GM13977 (cell line): ENCODE data around the gene FAXDC2.

Experiments
- DNase-seq: peaks from one replicate; pipeline ENCODE4 v3.0.0; 2012; ENCODE audit warnings: low spot score
- in situ Hi-C: fragments of 300-500 bp; cut with MboI; formaldehyde crosslinking; loops from one replicate; pipeline ENCODE4 v1.12.0; 2022; ENCODE audit warnings: low sequenced_read_pairs, low pct_unique_long_range_greater_than_20kb, mixed read lengths, inconsistent platforms; ENCODE audit not compliant: unreplicated experiment
- TF ChIP-seq, protein P1 (sequence below): IDR thresholded peaks from 2 replicates; pipeline ENCODE4 v1.5.1; 2012; ENCODE audit warnings: mild to moderate bottlenecking, control low read depth; ENCODE audit not compliant: insufficient read depth; ENCODE audit errors: extremely low read depth, missing control alignments

The FAXDC2 gene

GRCh38 chr5:154806176-154806575, 44.2 kb downstream of the FAXDC2 start:
- TF ChIP-seq, protein P1, sequence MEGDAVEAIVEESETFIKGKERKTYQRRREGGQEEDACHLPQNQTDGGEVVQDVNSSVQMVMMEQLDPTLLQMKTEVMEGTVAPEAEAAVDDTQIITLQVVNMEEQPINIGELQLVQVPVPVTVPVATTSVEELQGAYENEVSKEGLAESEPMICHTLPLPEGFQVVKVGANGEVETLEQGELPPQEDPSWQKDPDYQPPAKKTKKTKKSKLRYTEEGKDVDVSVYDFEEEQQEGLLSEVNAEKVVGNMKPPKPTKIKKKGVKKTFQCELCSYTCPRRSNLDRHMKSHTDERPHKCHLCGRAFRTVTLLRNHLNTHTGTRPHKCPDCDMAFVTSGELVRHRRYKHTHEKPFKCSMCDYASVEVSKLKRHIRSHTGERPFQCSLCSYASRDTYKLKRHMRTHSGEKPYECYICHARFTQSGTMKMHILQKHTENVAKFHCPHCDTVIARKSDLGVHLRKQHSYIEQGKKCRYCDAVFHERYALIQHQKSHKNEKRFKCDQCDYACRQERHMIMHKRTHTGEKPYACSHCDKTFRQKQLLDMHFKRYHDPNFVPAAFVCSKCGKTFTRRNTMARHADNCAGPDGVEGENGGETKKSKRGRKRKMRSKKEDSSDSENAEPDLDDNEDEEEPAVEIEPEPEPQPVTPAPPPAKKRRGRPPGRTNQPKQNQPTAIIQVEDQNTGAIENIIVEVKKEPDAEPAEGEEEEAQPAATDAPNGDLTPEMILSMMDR: no peak

GRCh38 chr5:154802050-154802449, 48.4 kb downstream of the FAXDC2 start:
- TF ChIP-seq, protein P1: no peak
- DNase-seq: no peak
- in situ Hi-C loops: no loop called here

More at GRCh38 chr5:154806176-154806575, 44.2 kb downstream of the FAXDC2 start:
- no peak for DNase-seq
- in situ Hi-C loops: no loop called here

- in situ Hi-C loops: no loop called here
- TF ChIP-seq, protein P1: no peak
- no peak for DNase-seq
Measured at GRCh38 chr5:154801083-154801482, 49.3 kb downstream of the FAXDC2 start.

- no peak for DNase-seq
- TF ChIP-seq, protein P1: no peak
- in situ Hi-C loops: no loop called here
Measured at GRCh38 chr5:154800582-154800981, 49.8 kb downstream of the FAXDC2 start.

- TF ChIP-seq, protein P1: no peak
- DNase-seq: no peak
- in situ Hi-C loops: no loop called here
Measured at GRCh38 chr5:154797762-154798161, 52.6 kb downstream of the FAXDC2 start.

DNA sequence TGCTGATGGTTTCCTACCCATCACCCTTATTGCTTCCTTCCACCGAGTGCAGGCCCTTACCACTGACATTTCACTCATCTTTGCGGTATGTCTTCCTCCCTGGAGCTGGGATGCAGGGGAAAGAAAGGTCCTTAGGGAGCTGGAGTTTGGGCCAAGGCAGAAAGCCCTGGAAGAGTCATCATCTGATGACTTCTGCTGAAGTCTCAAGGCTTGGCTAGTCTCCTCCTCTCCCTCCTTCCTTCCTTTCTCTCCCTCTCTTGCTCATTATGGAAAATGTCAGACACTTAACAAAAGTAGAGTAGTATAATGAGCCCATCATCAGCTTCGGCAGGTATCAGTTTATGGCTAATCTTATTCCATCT, 55.2 kb downstream of the FAXDC2 start:
- in situ Hi-C loops: no loop called here
- TF ChIP-seq, protein P1: no peak
- DNase-seq: no peak
